ENCODE measurements around the gene TTC13. TPM values are rescaled to one million over a fixed set of nuclear protein-coding genes. Genes with fewer than 3 reads are reported as not detected.

The TTC13 gene
- total RNA-seq, 6 experiments from 2014 or later, result 10.7 to 14.4 (median 12.4) TPM

DNA sequence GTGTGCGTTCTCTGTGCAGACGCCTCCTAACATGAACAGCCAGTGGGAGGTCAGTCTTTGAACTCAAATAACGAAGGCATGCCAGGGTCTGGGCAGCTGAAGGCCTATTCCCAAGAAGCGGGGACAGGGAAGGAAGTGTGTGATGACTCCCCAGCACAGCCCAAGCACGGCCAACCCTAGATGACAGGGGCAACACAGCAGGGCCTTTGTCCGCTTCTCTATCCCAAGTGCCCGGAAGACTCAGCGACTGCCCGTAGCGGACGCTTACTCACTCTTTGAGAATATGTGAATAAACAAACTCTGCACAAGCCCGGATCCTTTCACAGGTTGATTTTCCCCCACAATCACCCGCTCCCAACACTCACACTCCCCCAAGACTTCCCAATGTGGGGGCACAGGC lies 121.6 kb downstream of the TTC13 start:
- H3K4me3 Mint-ChIP-seq, result peak overlapping the region; percentile 31
- peaks cover 12% of the 10 kb centered on the region for H3K9me3 Mint-ChIP-seq
- TF ChIP-seq, protein P1, sequence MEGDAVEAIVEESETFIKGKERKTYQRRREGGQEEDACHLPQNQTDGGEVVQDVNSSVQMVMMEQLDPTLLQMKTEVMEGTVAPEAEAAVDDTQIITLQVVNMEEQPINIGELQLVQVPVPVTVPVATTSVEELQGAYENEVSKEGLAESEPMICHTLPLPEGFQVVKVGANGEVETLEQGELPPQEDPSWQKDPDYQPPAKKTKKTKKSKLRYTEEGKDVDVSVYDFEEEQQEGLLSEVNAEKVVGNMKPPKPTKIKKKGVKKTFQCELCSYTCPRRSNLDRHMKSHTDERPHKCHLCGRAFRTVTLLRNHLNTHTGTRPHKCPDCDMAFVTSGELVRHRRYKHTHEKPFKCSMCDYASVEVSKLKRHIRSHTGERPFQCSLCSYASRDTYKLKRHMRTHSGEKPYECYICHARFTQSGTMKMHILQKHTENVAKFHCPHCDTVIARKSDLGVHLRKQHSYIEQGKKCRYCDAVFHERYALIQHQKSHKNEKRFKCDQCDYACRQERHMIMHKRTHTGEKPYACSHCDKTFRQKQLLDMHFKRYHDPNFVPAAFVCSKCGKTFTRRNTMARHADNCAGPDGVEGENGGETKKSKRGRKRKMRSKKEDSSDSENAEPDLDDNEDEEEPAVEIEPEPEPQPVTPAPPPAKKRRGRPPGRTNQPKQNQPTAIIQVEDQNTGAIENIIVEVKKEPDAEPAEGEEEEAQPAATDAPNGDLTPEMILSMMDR (IDR thresholded peaks at IDR 0.05), result no peak
- H3K27ac Mint-ChIP-seq, result peak overlapping the region; percentile 90
- peaks cover 100% of the 10 kb centered on the region for H3K4me1 Mint-ChIP-seq (ENCODE audit: low read depth)
- H3K27me3 Mint-ChIP-seq (ENCODE audit: insufficient read depth), result no peaks in the 10 kb centered on the region; the same call in 1 of the 2 replicates
- H3K36me3 Mint-ChIP-seq (ENCODE audit: low read depth), result peaks cover 73% of the 10 kb centered on the region
- no peak for DNase-seq

Other genes starting within 250 kb of the TTC13 start
- gene CAPN9, start 231.5 kb downstream of the TTC13 start, total RNA-seq (2021; fragmentation: NEBNext Ultra II Directional; extraction: Animal tissue kit (Norgen Biotek cat#: 25700)), result not detected
- 100 to 1,000 TPM in 1 of 6 experiments, 10 to 100 TPM in 5; 72.4 to 118 (median 88.4) TPM for gene C1orf198, start 110.3 kb downstream of the TTC13 start, total RNA-seq (2021; fragmentation: NEBNext Ultra II Directional; extraction: Animal tissue kit (Norgen Biotek cat#: 25700))
- 10 to 100 TPM; 20.0 to 26.8 (median 22.1) TPM for gene ARV1, start 233 bp upstream of the TTC13 start, total RNA-seq (2021; fragmentation: NEBNext Ultra II Directional; extraction: Animal tissue kit (Norgen Biotek cat#: 25700))
- 1 to 10 TPM; 2.4 to 3.7 (median 2.9) TPM for gene FAM89A, start 61.4 kb upstream of the TTC13 start, total RNA-seq (2021; fragmentation: NEBNext Ultra II Directional; extraction: Animal tissue kit (Norgen Biotek cat#: 25700))
- not detected for gene TRIM67, start 183.2 kb upstream of the TTC13 start, total RNA-seq (2021; fragmentation: NEBNext Ultra II Directional; extraction: Animal tissue kit (Norgen Biotek cat#: 25700))